SK-N-MC (cell line): ENCODE data around the gene HADH.

ENCODE experiments used
- EZH2 ChIP-seq: fragments of 200-600 bp; sonication (generic); IDR thresholded peaks from one replicate; pipeline ENCODE4 v1.6.1; 2017; ENCODE audit warnings: antibody characterized with exemption
- FOXP2 ChIP-seq: optimal IDR thresholded peaks from 2 replicates; pipeline ENCODE3; 2011; ENCODE audit warnings: mild to moderate bottlenecking, moderate library complexity; ENCODE audit not compliant: insufficient read depth; ENCODE audit errors: extremely low read length, control extremely low read depth

- TF ChIP-seq EZH2 (no peak), FOXP2 (no peak)
Measured at GRCh38 chr4:108049406-108049805, 59.7 kb downstream of the HADH start.
